ENCODE results near the gene PRELID2.

PRELID2 gene

DNA sequence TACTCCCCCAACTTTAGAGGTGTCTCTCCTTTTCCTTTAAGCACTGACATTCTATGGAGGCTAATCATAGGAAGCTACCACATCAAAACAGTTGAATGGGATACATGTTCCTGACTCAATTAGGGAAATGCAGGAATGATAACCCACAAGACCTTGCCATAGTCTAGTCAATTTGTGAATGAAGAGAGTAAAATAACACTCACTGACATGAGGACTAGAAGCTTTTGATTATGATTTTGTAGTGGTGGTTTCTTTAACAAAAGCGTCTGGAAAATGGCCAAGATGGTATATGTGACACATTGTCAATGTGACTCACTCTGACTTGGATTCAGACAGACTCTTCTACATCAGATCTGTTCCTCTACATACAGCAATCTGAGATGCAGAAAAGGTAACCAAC lies 13.7 kb upstream of the PRELID2 start:
- no peaks in the 10 kb centered on the region for H3K36me3 ChIP-seq (replicated peaks in 1 of 2; ENCODE audit: control insufficient read depth in 2 of 2, insufficient read depth in 2 of 2, low read length in 2 of 2)
- no peak overlapping the region for H3K4ac ChIP-seq (ENCODE audit: low read length)
- no peak overlapping the region for H3K9ac ChIP-seq (ENCODE audit: low read depth, low read length, poor library complexity)
- H2BK5ac ChIP-seq (ENCODE audit: low read length), result no peak overlapping the region
- H4K91ac ChIP-seq (ENCODE audit: low read depth, low read length, poor library complexity), result no peak overlapping the region
- H3K14ac ChIP-seq (ENCODE audit: low read length), result no peak overlapping the region
- no CpG with 5 or more reads among the region's 1 CpG for WGBS, 2 donors (ENCODE audit: extremely low coverage in 2 of 2, insufficient read length in 2 of 2, insufficient replicate concordance in 1 of 2)
- no peak overlapping the region for H3K4me3 ChIP-seq (ENCODE audit: low read length in 2 of 2)
- H3K27me3 ChIP-seq (ENCODE audit: control insufficient read depth in 3 of 3, insufficient read depth in 3 of 3, low read depth in 1 of 3, low read length in 3 of 3), result peaks cover 0 to 3% (median 0%) of the 10 kb centered on the region in 3 experiments
- H2AFZ ChIP-seq (ENCODE audit: low read length), result no peak overlapping the region
- no peak overlapping the region for H4K8ac ChIP-seq (ENCODE audit: low read depth, low read length)
- no peak overlapping the region for H3K4me2 ChIP-seq (ENCODE audit: insufficient read depth, low read length, poor library complexity, severe bottlenecking)
- no peak overlapping the region for H3K18ac ChIP-seq (ENCODE audit: low read length)
- no peak overlapping the region for H2BK15ac ChIP-seq (ENCODE audit: low read length)
- no peak overlapping the region for H3K23ac ChIP-seq (ENCODE audit: low read depth, low read length, poor library complexity)
- no peaks in the 10 kb centered on the region for H3K4me1 ChIP-seq (ENCODE audit: control insufficient read depth in 2 of 2, insufficient read depth in 1 of 2, low read depth in 1 of 2, low read length in 2 of 2)
- no peak overlapping the region for H2AK5ac ChIP-seq (ENCODE audit: low read depth, low read length)
- no peaks in the 10 kb centered on the region for H3K9me3 ChIP-seq (replicated peaks in 1 of 2; ENCODE audit: control insufficient read depth in 2 of 2, insufficient read depth in 1 of 2, low read depth in 1 of 2, low read length in 2 of 2)
- no peaks in the 10 kb centered on the region for H3K79me1 ChIP-seq (ENCODE audit: low read depth, low read length)
- H2BK120ac ChIP-seq (ENCODE audit: low read depth, low read length), result no peak overlapping the region
- H2BK12ac ChIP-seq (ENCODE audit: low read length), result no peak overlapping the region
- H3K27ac ChIP-seq (replicated peaks; ENCODE audit: low read length), result no peak overlapping the region
- no peak for DNase-seq (ENCODE audit: low spot score)

GRCh38 chr5:145847499-145848497 lies 12.7 kb upstream of the PRELID2 start:
- H3K4ac ChIP-seq (ENCODE audit: low read length), result no peak overlapping the region
- no peaks in the 10 kb centered on the region for H3K4me1 ChIP-seq (ENCODE audit: control insufficient read depth in 2 of 2, insufficient read depth in 1 of 2, low read depth in 1 of 2, low read length in 2 of 2)
- H3K4me2 ChIP-seq (ENCODE audit: insufficient read depth, low read length, poor library complexity, severe bottlenecking), result no peak overlapping the region
- peaks cover 0 to 3% (median 0%) of the 10 kb centered on the region in 3 experiments for H3K27me3 ChIP-seq (ENCODE audit: control insufficient read depth in 3 of 3, insufficient read depth in 3 of 3, low read depth in 1 of 3, low read length in 3 of 3)
- no peak overlapping the region for H3K14ac ChIP-seq (ENCODE audit: low read length)
- H2BK5ac ChIP-seq (ENCODE audit: low read length), result no peak overlapping the region
- no peak overlapping the region for H3K9ac ChIP-seq (ENCODE audit: low read depth, low read length, poor library complexity)
- H4K91ac ChIP-seq (ENCODE audit: low read depth, low read length, poor library complexity), result no peak overlapping the region
- H3K79me1 ChIP-seq (ENCODE audit: low read depth, low read length), result no peaks in the 10 kb centered on the region
- H2AK5ac ChIP-seq (ENCODE audit: low read depth, low read length), result no peak overlapping the region
- no peaks in the 10 kb centered on the region for H3K9me3 ChIP-seq (replicated peaks in 1 of 2; ENCODE audit: control insufficient read depth in 2 of 2, insufficient read depth in 1 of 2, low read depth in 1 of 2, low read length in 2 of 2)
- H3K36me3 ChIP-seq (replicated peaks in 1 of 2; ENCODE audit: control insufficient read depth in 2 of 2, insufficient read depth in 2 of 2, low read length in 2 of 2), result no peaks in the 10 kb centered on the region
- no peak overlapping the region for H3K23ac ChIP-seq (ENCODE audit: low read depth, low read length, poor library complexity)
- H3K4me3 ChIP-seq (ENCODE audit: low read length in 2 of 2), result no peak overlapping the region
- H3K18ac ChIP-seq (ENCODE audit: low read length), result no peak overlapping the region
- H3K27ac ChIP-seq (replicated peaks; ENCODE audit: low read length), result no peak overlapping the region
- H2BK15ac ChIP-seq (ENCODE audit: low read length), result no peak overlapping the region
- no peak overlapping the region for H2AFZ ChIP-seq (ENCODE audit: low read length)
- H2BK12ac ChIP-seq (ENCODE audit: low read length), result no peak overlapping the region
- no peak overlapping the region for H2BK120ac ChIP-seq (ENCODE audit: low read depth, low read length)
- no CpG with 5 or more reads among the region's 6 CpGs for WGBS, 2 donors (ENCODE audit: extremely low coverage in 2 of 2, insufficient read length in 2 of 2, insufficient replicate concordance in 1 of 2)
- no peak for DNase-seq (ENCODE audit: low spot score)
- no peak overlapping the region for H4K8ac ChIP-seq (ENCODE audit: low read depth, low read length)

GRCh38 chr5:145846081-145846480 lies 10.9 kb upstream of the PRELID2 start:
- peaks cover 0 to 3% (median 0%) of the 10 kb centered on the region in 3 experiments for H3K27me3 ChIP-seq (ENCODE audit: control insufficient read depth in 3 of 3, insufficient read depth in 3 of 3, low read depth in 1 of 3, low read length in 3 of 3)

GRCh38 chr5:145841299-145841698 lies 6.2 kb upstream of the PRELID2 start:
- Histone ChIP-seq H2BK12ac (ENCODE audit: low read length) (no peak overlapping the region), H3K4me3 (ENCODE audit: low read length in 2 of 2) (no peak overlapping the region), H3K9ac (ENCODE audit: low read depth, low read length, poor library complexity) (no peak overlapping the region), H3K27me3 (ENCODE audit: control insufficient read depth in 3 of 3, insufficient read depth in 3 of 3, low read depth in 1 of 3, low read length in 3 of 3) (peaks cover 0 to 5% (median 0%) of the 10 kb centered on the region in 3 experiments), H3K79me1 (ENCODE audit: low read depth, low read length) (no peaks in the 10 kb centered on the region), H2BK5ac (ENCODE audit: low read length) (no peak overlapping the region), H3K4me1 (ENCODE audit: control insufficient read depth in 2 of 2, insufficient read depth in 1 of 2, low read depth in 1 of 2, low read length in 2 of 2) (no peaks in the 10 kb centered on the region), H3K23ac (ENCODE audit: low read depth, low read length, poor library complexity) (no peak overlapping the region), H3K4ac (ENCODE audit: low read length) (no peak overlapping the region), H3K14ac (ENCODE audit: low read length) (no peak overlapping the region), H2AFZ (ENCODE audit: low read length) (no peak overlapping the region), H3K36me3 (replicated peaks in 1 of 2; ENCODE audit: control insufficient read depth in 2 of 2, insufficient read depth in 2 of 2, low read length in 2 of 2) (no peaks in the 10 kb centered on the region), H3K4me2 (ENCODE audit: insufficient read depth, low read length, poor library complexity, severe bottlenecking) (no peak overlapping the region), H3K18ac (ENCODE audit: low read length) (no peak overlapping the region), H3K27ac (replicated peaks; ENCODE audit: low read length) (no peak overlapping the region), H3K9me3 (replicated peaks in 1 of 2; ENCODE audit: control insufficient read depth in 2 of 2, insufficient read depth in 1 of 2, low read depth in 1 of 2, low read length in 2 of 2) (no peaks in the 10 kb centered on the region), H4K91ac (ENCODE audit: low read depth, low read length, poor library complexity) (no peak overlapping the region), H2AK5ac (ENCODE audit: low read depth, low read length) (no peak overlapping the region), H4K8ac (ENCODE audit: low read depth, low read length) (no peak overlapping the region), H2BK120ac (ENCODE audit: low read depth, low read length) (no peak overlapping the region), H2BK15ac (ENCODE audit: low read length) (no peak overlapping the region)
- DNase-seq (ENCODE audit: low spot score), result no peak

More at GRCh38 chr5:145846081-145846480, 10.9 kb upstream of the PRELID2 start:
- no peak overlapping the region for H3K18ac ChIP-seq (ENCODE audit: low read length)
- no peak overlapping the region for H3K23ac ChIP-seq (ENCODE audit: low read depth, low read length, poor library complexity)
- H3K4me2 ChIP-seq (ENCODE audit: insufficient read depth, low read length, poor library complexity, severe bottlenecking), result no peak overlapping the region
- H3K79me1 ChIP-seq (ENCODE audit: low read depth, low read length), result no peaks in the 10 kb centered on the region
- no peak overlapping the region for H2BK12ac ChIP-seq (ENCODE audit: low read length)
- no peak overlapping the region for H2BK5ac ChIP-seq (ENCODE audit: low read length)
- H2AFZ ChIP-seq (ENCODE audit: low read length), result no peak overlapping the region
- no peak for DNase-seq (ENCODE audit: low spot score)
- H3K27ac ChIP-seq (replicated peaks; ENCODE audit: low read length), result no peak overlapping the region
- WGBS, 2 donors (ENCODE audit: extremely low coverage in 2 of 2, insufficient read length in 2 of 2, insufficient replicate concordance in 1 of 2), result no CpG with 5 or more reads among the region's 3 CpGs
- no peak overlapping the region for H2BK15ac ChIP-seq (ENCODE audit: low read length)
- H2AK5ac ChIP-seq (ENCODE audit: low read depth, low read length), result no peak overlapping the region
- no peak overlapping the region for H3K4me3 ChIP-seq (ENCODE audit: low read length in 2 of 2)
- H4K91ac ChIP-seq (ENCODE audit: low read depth, low read length, poor library complexity), result no peak overlapping the region
- no peak overlapping the region for H3K9ac ChIP-seq (ENCODE audit: low read depth, low read length, poor library complexity)
- no peak overlapping the region for H3K14ac ChIP-seq (ENCODE audit: low read length)
- H2BK120ac ChIP-seq (ENCODE audit: low read depth, low read length), result no peak overlapping the region
- no peak overlapping the region for H4K8ac ChIP-seq (ENCODE audit: low read depth, low read length)
- H3K4ac ChIP-seq (ENCODE audit: low read length), result no peak overlapping the region
- H3K4me1 ChIP-seq (ENCODE audit: control insufficient read depth in 2 of 2, insufficient read depth in 1 of 2, low read depth in 1 of 2, low read length in 2 of 2), result no peaks in the 10 kb centered on the region
- no peaks in the 10 kb centered on the region for H3K36me3 ChIP-seq (replicated peaks in 1 of 2; ENCODE audit: control insufficient read depth in 2 of 2, insufficient read depth in 2 of 2, low read length in 2 of 2)
- H3K9me3 ChIP-seq (replicated peaks in 1 of 2; ENCODE audit: control insufficient read depth in 2 of 2, insufficient read depth in 1 of 2, low read depth in 1 of 2, low read length in 2 of 2), result no peaks in the 10 kb centered on the region
